AG09309 (cell line): Measurements from ENCODE around the gene CCNY.

Source experiments
- DNase-seq: peaks from one replicate; pipeline ENCODE4 v3.0.0-alpha.2; 2010; ENCODE audit warnings: low read depth
- H3K4me3 ChIP-seq: 2 replicates; pipeline ENCODE4 v1.5.1; 2011; ENCODE audit warnings: mild to moderate bottlenecking, low read depth, low read length, moderate library complexity; ENCODE audit not compliant: control insufficient read depth
- CTCF ChIP-seq: IDR thresholded peaks from 2 replicates; pipeline ENCODE4 v1.5.1; 2011; ENCODE audit warnings: mild to moderate bottlenecking, low read depth, low read length, inconsistent platforms; ENCODE audit not compliant: insufficient read depth, control insufficient read depth; ENCODE audit errors: missing control alignments

CCNY gene

DNA sequence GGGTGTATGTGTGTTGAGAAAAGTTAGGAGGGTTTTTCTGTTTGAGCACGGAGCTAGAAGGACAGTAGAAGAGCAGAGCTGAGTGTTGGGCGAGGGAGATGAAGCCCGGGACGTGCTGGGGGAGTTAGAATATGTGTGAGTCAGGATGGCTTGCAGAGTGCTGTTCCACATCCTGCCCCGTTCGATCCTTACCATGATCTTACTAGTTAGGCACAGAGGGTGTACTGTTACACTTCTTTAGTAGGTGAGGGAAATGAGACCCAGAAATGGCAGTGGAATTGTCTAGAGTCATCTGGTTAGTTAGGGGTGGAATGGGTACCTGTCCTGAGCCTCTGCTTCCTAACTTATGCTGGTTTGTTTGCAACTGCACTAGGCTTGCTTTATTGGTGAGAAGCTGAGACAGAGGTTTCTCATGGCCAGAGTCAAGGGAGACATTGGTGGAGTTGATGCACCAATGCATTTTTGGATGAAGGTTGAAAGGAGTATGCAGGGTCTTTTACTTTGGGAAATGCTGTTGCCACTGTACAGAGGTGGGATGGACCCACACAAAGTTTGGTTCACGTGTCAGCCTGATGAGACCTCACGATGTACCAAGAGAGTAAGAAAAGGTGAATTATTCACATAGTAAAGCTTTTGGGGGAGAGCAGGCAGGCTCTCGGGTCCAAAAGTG is 42.4 kb downstream of the CCNY start:
- H3K4me3 ChIP-seq = no peak overlapping the region
- no peak for TF ChIP-seq CTCF
- no peak for DNase-seq

DNA sequence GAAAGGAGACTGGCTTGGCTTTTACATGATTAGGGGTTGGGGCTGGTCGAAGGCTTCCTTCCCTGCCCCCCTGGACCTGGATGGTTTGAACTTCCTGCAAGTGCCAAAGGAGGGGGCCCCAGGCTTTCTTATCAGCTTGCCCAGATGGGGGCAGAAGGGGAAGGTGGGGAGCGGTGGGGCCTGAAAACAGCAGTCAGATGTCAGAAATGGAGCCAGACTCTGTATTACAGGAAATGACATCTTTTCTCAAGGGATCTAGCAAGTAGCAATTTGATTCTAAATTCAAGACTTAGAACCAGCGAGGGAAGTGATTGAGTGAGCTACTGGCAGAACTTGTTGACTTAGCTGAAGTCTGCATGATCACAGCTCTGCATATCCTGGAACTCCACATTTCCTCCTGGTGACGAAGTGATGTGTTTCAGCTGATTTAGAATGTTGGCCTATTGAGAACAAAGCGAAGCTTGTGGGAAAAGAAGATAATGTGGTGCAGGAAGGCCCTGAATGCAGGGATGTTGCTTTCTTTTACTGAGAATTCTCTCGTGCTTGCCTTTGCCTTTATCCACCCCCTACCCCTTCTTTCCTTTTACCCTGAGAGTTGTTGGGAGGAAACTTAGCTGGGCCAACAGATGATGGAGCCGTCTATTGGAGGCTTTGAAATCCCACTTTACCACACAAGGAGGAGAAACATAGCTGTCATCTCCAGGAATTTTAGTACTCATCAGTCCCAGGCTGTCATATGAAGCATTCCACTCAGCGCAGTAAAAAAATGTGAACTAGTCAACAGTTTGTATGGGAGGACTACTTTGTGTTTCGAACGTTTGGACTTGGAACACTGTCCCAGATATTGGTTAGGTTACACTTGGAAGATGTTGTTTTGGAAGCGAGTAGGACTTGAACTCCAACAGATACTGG is 43.2 kb downstream of the CCNY start:
- no peak overlapping the region for H3K4me3 ChIP-seq
- TF ChIP-seq CTCF = no peak
- no peak for DNase-seq

DNA sequence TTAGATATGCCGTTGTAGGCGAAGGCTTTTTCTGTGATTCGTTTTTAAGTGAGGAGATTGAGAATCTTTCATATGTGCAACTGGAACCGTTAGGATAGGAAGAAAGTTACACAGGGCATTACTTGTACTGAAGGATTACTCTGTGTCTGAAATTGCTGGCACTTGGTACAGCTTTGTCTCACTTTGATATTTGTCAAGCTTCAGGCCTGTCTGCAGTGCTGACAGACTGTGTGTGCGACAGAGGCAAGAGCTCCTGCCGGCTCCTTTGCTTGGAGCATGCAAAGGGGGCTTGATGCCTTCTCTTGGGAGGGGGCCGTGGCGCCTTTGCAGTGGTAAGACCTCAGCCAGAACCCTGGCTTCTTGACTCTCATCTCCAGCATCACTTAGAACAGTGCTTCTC is 45.8 kb downstream of the CCNY start:
- DNase-seq = no peak
- no peak for TF ChIP-seq CTCF
- H3K4me3 ChIP-seq = no peak overlapping the region

- DNase-seq = no peak
- no peak overlapping the region for H3K4me3 ChIP-seq
- no peak for TF ChIP-seq CTCF
Measured at GRCh38 chr10:35384265-35384868, 48.1 kb downstream of the CCNY start.

GRCh38 chr10:35386594-35387174 is 50.4 kb downstream of the CCNY start:
- H3K4me3 ChIP-seq = no peak overlapping the region
- no peak for DNase-seq
- no peak for TF ChIP-seq CTCF

DNA sequence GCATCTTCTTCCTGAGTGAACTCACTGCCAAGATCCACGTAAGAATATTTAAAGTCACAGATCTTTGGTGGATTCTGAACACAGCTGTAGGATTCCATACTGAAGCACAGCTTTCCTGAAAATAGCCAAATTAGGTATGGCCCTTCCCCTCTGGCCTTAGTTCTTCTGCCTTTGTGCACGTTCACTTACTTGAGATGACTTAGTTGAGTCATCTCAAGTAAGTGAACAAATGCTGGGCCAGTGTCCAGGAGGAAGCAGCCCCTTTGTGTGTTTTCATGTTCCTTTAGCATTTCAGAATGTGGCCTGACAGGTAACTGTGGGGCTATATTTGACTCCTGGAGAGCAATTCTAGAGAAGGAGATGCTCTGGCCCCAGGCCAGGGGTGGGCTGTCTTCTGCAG is 51.5 kb downstream of the CCNY start:
- no peak overlapping the region for H3K4me3 ChIP-seq
- no peak for TF ChIP-seq CTCF
- DNase-seq = no peak
